GM18499 (cell line): ENCODE results near the gene BCL2L1.

Experiments used
- ATAC-seq: cut with Tn5 transposase; IDR thresholded peaks from one replicate; pipeline ENCODE4 v1.9.1; 2021; ENCODE audit warnings: moderate number of reproducible peaks; ENCODE audit not compliant: insufficient read depth, unreplicated experiment

Gene BCL2L1

DNA sequence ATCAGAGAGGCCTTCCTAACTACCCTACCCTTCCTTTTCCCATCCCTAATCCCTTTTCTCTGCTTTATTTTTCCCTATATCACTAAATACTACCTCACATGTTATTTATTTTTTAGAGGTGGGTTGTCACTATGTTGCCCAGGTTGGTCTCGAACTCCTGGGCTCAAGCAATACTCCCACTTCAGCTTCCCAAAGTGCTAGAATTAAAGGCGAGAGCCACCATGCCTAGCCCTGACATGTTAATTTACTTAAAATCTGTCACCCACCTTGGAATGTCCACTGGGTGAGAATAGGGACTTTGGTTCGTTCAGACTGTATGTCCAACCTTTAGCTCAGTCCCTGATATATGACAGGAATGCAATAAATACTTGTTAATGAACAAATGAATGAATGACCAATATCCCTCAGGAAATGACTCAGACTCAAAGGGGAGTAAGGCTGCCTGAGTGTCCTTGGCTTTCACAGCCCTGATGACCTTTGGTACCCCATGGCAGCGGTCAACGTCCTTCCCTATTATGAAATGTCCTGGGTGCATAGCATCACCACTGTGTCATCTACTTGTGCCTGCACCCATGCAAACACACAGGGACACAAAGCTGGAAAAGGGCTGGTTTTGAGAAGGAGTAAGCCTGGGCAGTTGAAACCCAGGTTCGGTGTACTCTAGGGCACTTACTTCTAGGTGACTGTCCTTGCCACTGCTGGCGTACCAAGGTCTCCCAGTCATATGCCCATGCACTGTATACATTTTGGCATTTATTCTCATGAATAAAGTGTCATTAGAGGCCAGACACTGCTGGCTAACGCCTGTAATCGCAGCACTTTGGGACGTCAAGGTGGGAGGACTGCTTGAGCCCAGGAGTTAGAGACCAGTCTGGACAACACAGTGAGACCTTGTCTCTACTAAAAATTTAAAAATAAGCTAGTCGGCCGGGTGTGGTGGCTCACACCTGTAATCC is 26.5 kb downstream of the BCL2L1 start:
- no peak for ATAC-seq

DNA sequence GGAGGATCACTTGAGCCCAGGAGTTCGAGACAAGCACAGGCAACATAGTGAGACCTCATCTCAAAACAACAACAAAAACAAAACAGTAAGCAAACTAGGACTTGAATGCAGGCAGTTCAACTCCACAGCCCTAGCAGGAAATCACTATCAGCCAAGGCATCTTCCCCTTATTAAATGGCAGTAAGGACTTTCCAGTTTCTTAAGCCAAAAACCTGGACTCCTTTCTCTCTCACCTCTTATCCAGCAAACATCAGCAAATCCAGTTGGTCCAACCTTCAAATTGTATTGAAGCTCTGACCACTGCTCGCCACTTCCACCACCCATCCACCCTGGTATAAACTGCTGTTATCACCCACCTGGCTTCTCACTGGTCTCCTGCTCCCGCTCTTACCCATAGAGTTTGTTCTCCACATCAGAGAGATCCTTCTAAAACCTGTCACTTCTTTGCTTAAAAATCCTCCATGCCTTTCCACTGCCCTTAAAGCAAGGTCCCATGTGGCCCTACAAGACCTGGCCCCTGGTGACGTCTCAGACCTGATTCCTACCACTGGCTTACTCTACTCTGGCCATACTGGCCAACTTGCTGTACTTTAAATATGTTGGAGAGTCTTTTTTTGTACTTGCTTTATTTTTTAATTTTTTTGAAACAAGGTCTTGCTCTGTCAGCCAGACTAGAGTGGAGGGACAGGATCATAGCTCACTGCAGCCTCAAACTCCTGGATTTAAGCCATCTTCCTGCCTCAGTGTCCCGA is 27.6 kb downstream of the BCL2L1 start:
- no peak for ATAC-seq

DNA sequence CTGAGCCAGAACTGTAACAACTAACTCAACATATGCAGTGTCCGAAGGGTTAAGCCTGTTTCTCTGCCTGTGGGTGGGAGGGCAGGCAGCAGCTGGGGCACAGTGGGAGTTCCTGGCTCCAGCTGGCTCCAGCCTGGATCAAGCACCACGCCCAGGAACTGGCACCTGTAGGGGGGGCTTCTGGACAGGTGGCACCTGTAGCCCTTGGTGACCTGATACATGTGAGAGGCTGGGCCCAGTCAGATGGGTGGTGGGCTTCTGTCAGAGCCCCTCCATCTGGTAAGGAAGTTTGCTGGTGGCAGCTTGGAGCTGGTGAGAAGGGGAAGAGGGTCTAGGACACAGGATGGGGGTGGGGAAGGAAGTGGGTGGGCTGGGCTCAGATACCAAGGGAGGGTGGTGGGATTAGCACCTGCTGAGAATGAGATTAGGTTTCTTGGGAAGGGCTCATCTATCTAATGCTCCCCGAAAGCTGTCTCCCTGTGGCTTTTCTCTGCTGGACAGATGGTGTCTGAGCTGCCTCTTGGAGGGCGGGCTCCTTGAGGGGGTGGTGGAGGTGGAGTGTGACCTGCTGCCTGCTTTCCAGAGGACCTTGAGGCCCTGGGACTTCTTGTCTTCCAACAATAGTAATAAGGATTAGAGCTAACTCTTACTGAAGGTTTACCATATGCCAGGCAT is 28.5 kb downstream of the BCL2L1 start:
- ATAC-seq = no peak

DNA sequence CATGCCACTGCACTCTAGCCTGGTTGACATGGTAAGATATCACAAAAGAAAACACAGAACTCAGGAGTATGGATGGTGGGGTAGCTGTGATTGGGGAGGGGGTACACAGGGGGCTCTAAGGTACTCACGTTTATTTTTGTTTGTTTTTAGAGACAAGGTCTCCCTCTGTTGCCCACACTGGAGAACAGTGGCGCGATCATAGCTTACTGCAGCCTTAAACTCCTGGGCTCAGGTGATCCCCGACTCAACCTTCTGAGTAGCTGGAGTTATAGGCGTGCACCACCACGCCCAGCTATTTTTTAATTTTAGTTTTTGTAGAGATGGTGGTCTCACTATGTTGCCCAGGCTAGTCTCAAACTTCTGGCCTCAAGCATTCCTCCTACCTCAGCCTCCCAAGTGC is 29.3 kb downstream of the BCL2L1 start:
- ATAC-seq = no peak

DNA sequence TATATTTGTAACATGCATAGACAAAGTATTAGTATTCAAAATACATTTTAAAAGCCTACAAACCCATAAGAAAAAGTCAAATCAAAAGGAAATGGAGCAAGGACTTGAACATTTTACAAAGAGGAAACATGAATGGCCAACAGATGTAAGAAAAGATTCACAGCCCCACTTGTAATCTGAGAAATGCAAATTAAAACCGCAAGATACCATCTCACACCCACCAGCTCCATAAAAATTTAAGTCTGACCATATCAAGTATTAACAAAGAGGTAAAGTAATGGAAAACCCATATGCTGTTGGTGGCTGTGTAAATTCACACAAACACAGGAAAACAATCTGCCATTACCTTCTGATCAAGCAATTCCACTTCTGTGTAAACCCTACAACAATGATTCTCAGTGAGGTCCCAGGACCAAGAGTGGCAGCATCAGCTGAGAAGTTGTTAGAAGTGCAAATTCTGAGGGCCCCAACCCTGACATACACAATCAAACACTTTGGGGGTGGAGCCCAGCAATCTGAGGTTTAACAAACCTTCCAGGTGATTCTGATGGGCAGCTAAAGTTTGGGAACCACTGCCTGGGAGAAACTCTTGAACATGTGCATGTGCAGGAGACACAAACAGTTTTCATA is 30.9 kb downstream of the BCL2L1 start:
- ATAC-seq = no peak

DNA sequence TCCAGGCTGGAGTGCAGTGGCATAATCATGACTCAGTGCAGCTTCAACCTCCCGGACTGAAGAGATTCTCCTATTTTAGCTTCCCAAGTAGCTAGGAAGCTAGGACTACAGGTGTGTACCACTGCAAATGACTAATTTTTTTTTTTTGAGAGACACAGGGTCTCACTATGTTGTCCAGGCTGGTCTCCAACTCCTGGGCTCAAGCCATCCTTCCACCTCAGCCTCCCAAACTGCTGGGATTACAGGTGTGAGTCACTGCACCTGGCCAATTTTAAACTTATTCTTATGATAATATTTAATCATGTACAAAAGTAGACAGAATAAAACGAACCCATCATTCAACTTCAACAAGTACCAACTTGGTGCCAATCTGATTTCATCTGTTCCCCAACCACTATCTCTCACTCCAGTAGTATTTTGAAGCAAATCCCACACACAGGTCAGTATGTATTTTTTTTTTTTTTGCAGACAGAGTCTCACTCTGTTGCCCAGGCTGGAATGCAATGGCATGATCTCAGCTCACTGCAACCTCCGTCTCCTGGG is 32.5 kb downstream of the BCL2L1 start:
- ATAC-seq = no peak

DNA sequence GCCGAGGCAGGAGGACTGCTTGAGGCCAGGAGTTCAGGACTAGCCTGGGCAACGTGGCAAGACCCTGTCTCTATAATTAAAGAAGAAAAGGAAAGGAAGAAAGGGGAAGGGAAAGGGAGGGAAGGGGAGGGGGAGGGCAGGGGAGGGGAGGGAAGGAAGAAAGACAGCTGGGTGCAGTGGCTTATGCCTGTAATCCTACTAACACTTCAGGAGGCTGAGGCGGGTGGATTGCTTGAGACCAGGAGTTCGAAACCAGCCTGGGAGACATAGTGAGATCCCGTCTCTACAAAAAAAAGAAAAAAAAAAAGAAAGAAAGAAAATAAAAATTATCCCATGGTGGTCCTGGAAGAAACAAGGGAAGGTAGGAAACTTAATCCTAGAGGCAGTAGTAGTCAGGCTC is 33.5 kb downstream of the BCL2L1 start:
- no peak for ATAC-seq

DNA sequence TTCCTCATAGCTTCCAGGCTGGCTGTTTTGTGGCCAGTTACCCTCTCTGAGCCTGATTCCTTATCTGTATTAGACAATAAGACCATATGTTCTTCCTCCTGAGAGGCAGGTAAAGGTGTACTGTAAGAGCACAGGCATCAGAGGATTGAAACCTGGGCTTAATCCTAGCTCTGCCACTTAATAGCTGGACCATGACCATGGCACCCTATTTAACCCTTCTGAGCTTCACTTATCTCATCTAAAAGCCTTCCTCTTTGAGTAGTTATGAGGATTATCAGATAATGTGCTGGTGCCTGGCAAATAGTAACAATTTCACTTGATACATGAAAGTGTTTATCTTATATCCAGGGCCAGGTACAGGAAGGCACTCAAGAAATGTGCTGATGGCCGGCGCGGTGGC is 34.9 kb downstream of the BCL2L1 start:
- no peak for ATAC-seq

DNA sequence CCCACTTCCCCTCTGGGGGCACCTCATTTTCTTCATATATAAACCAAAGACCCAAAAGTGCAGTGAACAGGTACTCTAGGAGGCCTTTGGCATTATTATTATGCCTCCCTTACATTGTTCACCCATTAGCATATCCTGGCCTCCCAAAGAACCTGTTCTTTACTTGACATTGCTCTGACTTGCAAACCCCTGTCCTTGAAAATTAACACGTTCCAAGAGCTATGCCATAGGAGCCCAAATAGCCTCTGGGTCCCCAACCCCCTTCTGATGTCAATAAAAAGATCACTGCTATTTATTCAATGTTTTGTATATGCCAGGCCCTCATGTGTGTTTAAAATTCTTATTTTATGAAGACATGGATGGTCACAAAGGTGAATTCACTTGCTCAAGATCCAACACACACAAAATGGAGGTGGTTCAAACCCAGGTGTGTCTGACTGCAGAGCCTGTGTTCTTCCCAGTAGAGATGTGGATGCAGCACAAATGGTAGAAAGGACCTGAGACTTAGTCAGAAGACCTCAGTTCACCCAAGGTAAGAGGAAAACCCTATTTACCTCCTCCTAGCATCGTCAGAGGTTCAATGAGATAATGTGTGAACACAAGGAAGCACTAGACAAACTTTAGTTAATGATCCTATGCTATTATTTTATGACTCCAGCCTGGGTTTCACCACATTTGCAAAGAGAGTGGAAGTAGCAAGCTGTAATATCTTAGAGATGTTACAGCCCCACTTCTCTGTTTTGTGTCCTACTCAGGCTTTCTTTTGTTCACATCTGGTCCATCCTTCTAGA is 36.6 kb downstream of the BCL2L1 start:
- ATAC-seq = no peak

DNA sequence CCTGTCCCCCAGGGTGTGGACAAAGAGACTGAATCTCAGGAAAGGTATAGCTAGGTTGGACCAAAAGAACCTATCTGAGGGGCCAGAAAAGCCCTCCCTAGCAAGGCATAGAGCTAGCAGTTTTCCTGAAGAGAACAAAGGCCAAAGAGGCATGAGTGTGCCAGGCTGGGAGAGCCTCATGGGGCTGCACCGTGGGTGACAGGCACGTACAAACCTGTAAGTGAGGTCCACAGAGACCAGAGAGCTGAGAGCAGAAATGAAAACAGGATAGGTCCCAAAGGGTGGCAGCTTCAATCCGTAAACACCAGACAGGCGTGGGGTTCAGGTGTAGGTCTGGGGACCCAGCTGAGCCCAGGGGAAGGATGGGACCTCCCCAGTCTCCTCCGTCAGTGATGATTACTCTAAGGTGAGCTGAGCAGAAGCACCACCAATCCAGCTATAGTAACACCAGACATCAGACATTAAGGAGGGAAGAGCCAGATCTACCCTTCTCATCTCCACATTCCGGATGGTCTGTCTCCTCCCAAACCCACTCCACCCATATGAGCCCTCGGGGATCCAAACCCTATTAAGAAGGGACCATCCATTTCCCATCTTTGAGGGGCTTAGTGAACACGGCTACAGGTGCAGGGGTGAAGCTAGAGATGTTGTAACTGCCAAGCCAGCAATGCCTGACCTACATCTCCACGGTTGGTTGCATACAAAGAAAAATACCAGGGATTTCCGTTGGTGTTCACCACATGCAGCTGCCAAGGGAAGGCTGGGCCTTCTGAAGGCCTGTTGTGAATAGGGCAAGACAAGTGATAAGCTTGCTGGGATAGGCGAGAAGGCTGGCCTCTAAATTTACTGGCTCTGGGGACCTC is 38.3 kb downstream of the BCL2L1 start:
- no peak for ATAC-seq

DNA sequence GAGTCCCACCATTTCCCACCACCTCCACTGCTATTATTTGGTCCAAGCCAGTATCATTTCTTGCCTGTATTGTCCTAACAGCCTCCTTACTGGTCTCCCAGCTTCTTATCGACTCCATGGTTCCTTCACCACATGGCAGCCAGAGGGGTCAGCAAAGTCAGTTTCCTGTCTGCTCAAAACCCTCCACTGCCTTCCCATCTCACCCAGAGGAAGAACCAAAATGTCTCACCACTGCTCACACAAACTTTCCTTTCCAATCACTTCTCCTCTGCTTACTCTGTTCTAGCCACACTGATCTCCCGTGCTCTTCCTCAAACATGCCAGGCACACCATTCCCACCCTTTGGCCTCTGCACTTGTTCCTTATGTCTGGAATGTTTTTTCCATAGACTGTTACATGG is 39.7 kb downstream of the BCL2L1 start:
- no peak for ATAC-seq

DNA sequence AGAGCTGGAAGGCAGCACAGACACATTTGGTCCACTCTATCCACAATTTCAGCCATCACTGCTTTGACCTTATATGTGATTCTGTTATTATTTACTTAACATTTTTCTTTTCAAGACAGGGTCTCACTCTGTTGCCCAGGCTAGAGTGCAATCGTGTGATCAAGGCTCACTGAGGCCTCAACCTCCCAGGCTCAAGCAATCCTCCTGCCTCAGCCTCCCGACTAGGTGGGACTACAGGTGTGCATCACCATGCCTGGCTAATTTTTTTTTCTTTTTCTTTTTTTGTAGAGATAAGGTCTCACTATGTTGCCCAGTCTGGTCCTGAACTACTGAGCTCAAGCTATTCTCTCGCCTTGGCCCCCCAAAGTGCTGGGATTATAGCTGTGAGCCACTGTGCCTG is 40.3 kb downstream of the BCL2L1 start:
- no peak for ATAC-seq

DNA sequence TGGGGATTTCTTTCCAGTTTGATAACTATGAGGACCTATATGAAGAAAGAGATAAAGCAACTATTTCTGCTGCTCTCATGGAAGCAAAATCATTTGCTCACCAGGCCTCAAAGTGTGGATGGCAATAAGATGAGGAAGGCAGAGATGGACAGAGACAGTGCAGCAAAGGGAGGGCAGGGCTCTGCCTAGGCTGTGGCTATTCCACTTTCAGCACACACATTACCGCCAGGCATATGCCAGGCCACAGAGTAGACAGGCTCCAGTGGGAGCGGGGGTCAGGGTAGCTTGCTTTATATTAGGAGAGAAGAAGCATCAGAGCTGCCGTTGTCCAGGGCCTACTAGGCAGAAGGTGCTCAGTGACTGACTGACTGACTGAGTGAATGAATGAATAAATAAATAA is 40.9 kb downstream of the BCL2L1 start:
- ATAC-seq = no peak

DNA sequence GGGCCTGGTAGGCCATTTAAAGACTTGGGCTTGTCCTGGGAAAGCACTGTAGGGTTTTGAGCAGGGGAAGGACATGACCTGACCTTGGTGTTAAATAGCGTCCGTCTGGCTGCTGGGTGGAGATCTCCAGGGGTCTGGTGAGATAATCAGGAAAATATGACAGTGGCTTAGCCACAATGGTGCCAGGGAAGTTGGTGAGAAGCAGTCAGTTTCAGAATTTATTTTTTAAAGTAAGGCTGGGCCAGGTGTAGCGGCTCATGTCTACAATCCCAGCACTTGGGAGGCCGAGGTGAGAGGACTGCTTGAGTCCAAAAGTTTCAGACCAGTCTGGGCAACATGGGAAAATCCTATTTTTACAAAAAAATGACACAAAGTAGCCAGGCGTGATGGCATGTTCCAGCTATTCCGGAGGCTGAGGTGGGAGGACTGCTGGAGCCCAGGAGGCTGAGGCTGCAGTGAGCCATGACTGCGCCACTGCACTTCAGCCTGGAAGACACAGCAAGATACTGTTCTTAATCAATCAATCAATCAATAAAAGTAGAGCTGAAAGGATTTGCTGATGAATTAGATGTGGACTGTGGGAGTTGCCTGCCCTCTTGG is 41.4 kb downstream of the BCL2L1 start:
- no peak for ATAC-seq

DNA sequence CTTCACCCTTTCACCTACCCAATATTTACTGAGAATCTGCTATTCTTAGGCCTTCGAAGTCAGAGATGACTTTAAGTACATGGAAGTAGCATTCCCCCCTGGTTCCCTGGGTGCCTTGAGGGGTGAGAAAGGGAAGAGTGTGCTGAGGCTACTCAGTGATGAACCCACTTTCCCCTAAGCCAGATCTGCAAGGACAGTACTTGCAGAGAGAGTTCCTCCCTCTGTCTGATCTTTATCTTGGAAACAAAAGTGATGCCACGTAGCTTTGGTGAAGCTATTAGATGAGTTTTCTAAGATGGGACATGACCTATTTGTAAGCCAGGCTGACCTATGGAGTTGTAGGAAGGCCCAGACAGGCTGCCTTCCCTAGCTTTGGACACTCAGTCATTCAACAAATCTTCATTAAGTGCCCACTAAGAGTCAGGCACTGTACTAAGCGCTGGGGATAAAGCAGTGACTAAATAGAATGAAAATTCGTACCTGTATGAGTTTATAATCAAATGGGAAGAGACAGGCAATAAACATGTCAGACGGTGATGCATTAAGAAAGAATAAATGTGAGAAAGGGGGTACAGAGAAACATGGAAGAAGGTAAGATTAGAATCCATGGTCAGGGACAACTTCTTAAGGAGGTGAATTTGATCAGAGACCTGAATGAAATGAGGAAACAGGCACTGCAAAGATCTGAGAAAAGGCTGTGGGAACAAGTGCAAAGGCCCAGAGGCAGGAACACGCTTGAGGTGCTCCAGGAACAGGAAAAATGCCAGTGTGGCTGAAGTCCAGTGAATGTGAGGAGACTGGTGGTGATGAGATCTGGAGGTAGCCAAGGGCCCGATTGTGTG is 42.2 kb downstream of the BCL2L1 start:
- ATAC-seq = no peak

DNA sequence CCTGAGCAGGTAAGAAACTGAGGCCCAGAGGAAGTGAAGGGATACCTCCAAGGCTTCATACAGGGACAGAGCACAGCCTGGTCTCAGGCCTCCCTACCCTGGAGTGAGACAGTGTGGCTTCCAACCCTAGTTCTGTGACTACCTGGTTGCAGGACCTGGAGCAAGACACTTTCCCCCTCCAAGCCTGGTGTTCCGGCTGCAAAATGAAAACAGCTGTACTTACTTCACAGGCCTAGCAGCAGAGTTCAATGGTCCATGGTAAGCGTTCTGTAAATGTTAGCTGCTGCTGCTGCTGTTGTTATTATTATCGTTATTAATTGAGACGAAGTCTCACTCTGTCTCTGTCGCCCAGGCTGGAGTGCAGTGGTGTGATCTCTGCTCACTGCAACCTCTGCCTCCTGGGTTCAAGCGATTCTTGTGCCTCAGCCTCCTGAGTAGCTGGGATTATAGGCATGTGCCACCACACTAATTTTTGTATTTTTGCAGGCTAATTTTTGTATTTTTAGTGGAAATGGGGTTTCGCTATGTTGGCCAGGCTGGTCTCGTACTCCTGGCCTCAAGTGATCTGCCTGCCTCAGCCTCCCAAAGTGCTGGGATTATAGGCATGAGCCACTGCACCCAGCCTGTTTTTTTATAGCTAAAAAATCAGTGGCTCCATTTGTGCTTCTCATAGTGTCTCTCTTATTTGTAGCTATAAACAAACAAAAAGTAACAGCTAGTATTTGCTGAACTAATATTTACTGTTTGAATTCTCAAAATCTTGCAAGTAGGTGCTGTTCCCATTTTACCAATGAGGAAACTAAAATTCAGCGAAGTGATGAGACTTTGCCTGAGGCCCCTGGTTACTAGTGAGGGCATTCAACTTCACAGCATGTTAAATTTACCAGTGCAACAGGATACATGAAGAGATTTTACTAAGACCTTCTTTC is 43.0 kb downstream of the BCL2L1 start:
- no peak for ATAC-seq
